GM12875 (cell line): Measurements from ENCODE around the gene MAP4K3.

Experiments used
- H3K4me3 ChIP-seq: one replicate; pipeline ENCODE4 v1.5.1; 2011; ENCODE audit warnings: low read depth, low read length, control low read depth
- CTCF ChIP-seq: IDR thresholded peaks from 2 replicates; pipeline ENCODE4 v1.5.1; 2011; ENCODE audit warnings: low read depth, mild to moderate bottlenecking, control low read depth, inconsistent platforms, low read length, moderate library complexity, borderline replicate concordance; ENCODE audit not compliant: insufficient read depth

Gene MAP4K3

DNA sequence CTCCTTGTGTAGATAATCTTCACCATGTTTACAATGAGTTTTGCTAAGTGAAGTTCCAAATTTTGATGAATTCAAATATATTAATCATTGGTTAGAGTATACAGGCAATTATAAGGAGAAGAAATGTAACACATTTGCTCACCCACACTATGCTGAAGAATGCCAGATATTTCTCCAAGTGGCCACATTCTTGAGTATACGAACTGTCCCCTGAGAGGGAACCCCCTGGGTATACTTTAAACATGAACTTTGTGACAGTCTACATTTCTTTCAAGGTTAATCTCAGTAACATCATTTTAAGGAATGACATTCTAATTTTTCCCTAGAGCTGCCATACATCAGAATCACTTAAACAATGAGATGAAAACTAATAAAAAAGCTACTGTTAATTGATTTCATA is 153.5 kb downstream of the MAP4K3 start:
- TF ChIP-seq CTCF = no peak
- H3K4me3 ChIP-seq = no peak overlapping the region

- TF ChIP-seq CTCF = no peak
- H3K4me3 ChIP-seq = no peak overlapping the region
Measured at GRCh38 chr2:39281391-39281790, 155.7 kb downstream of the MAP4K3 start.

GRCh38 chr2:39275016-39275415 is 162.1 kb downstream of the MAP4K3 start:
- TF ChIP-seq CTCF = no peak
- no peak overlapping the region for H3K4me3 ChIP-seq

DNA sequence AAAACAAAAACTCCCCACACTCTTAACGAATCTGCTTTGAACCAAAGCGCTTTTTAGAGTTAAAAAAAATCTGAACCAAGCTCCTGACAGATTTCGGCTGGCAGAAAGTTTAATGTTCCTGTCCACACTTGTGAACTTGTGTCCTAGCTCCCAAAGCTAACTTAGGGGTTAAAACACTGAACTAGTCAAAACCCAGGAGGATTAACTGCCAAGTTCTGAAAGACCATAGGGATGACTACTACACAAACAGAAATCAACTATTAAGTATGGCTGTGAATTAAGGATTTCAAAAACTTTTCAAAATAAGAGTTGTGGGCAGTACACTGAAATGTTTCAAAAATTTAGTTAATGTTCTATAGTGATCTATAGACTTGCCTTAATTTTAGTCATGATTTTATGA is 167.1 kb downstream of the MAP4K3 start:
- H3K4me3 ChIP-seq = no peak overlapping the region
- TF ChIP-seq CTCF = no peak

GRCh38 chr2:39266916-39267434 is 170.1 kb downstream of the MAP4K3 start:
- no peak for TF ChIP-seq CTCF
- H3K4me3 ChIP-seq = no peak overlapping the region

GRCh38 chr2:39266139-39266805 is 170.8 kb downstream of the MAP4K3 start:
- H3K4me3 ChIP-seq = no peak overlapping the region
- no peak for TF ChIP-seq CTCF

GRCh38 chr2:39265315-39265714 is 171.8 kb downstream of the MAP4K3 start:
- no peak overlapping the region for H3K4me3 ChIP-seq
- no peak for TF ChIP-seq CTCF
